Left ventricle myocardium superior (tissue), 1 donor: ENCODE measurements around the gene LBP. TPM values are rescaled to one million over a fixed set of nuclear protein-coding genes. Genes with fewer than 3 reads are reported as not detected.
A peak's percentile ranks its signal among the peaks of the same experiment; 100 is the strongest.

Experiments used
- ATAC-seq: fragments of 200-7000 bp; cut with Tn5 transposase; one replicate; pipeline ENCODE4 v1.9.1; 2020; ENCODE audit warnings: mild to moderate bottlenecking, moderate library complexity
- DNase-seq: peaks from one replicate; pipeline ENCODE4 v3.0.0-alpha.2; 2020
- intact Hi-C: fragments of 100-400 bp; cut with micrococcal nuclease; formaldehyde crosslinking; loops from one replicate; pipeline ENCODE4 v1.11.0; 2022
- total RNA-seq: library from RNA; stranded (reverse); fragmentation: NEBNext Ultra II Directional; extraction: Animal tissue kit (Norgen Biotek cat#: 25700); gene quantifications from one replicate; pipeline ENCODE4 v1.2.1, GENCODE V29; 2021
- donor health status: DM: no; HTN: yes; CAD: no; lungs with severe emphysema.

LBP gene
- total RNA-seq, 1 donor from 2014 or later: 0.25 TPM

DNA sequence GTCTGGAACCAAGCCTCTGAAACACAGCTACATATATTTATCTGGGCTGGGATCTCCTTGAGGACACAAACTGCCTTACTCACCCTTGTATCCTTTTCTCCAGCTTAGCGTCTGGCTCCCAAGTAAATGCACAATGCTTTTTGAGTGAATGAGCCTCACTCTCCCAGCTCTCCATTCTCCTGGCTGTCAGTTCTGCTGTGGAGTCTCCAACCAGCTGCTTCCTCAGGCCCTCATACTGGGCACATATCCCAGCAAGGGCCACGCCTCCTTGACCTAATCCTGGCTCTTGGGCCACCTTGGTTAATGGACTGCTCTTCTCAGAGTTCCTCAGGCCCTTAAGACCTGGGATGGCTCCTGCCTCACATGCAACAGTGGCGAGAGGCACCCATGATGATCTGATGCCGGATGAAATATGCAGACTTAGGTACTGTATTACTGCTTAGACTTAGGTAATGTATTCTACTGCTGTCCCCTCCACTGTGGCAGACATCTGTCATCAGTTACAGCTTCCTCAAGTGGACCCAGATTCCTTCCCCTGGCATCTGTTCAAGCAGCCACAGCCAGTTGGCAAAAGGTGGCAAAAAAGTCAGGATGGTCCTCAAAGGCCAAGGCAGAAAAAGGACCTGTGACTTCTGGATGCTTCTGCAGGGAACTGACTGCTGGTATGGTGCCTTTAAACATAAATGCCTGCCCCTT is 72.4 kb downstream of the LBP start:
- ATAC-seq (peak; percentile 88), DNase-seq (peak; percentile 75)
- intact Hi-C loops: no loop called here

DNA sequence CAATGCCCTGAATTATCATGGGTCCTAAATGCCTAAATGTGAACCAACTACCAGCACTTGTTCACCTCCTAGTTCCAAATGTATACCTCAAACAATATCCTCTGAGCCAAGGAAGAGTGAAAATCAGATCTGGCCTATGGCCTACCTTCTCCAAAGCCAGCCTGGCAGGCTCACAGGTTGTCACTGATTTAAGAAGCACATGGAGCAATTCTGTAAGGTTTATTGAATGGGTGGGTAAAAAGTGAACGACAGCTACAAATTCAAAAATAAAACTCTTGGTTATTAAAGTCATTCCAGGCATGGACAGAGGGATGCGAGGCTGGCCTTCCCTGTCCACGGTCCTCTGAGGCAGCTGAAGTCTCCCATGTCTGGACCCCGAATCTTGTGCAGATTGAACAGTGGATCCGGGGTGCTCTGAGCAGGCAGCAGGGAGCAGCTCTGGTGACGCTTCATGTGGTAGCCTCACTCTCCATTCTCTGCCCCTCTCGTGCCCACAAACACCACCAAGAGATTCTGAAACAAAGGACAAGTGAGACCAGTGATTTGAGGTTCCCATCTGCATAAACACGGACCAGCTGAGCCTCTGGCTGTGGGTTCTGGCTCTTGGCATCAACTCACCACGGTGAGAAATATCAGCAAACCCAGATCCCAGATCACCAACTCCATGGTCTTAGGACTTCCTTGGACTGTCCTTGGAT is 74.3 kb downstream of the LBP start:
- no peak for DNase-seq
- intact Hi-C loops: no loop called here
- no peak for ATAC-seq

GRCh38 chr20:38421915-38422314 is 75.6 kb downstream of the LBP start:
- intact Hi-C loops: no loop called here
- DNase-seq: no peak
- no peak for ATAC-seq

GRCh38 chr20:38423541-38423940 is 77.3 kb downstream of the LBP start:
- no peak for ATAC-seq
- intact Hi-C loops: no loop called here
- DNase-seq: no peak

GRCh38 chr20:38424401-38424800 is 78.1 kb downstream of the LBP start:
- no peak for ATAC-seq
- intact Hi-C loops: no loop called here
- no peak for DNase-seq

GRCh38 chr20:38426006-38426897 is 80.0 kb downstream of the LBP start:
- intact Hi-C loops: no loop called here
- ATAC-seq (no peak), DNase-seq (no peak)

Other genes with a start within 250 kb of the LBP start
- gene TGM2, start 181.2 kb upstream of the LBP start, total RNA-seq: 473 TPM
- gene KIAA1755, start 85.7 kb upstream of the LBP start, total RNA-seq: 5.3 TPM
- gene BPI, start 42.3 kb upstream of the LBP start, total RNA-seq: not detected
- 5.0 TPM for gene SNHG17, start 88.8 kb downstream of the LBP start, total RNA-seq
- 22.4 TPM for gene RALGAPB, start 126.4 kb downstream of the LBP start, total RNA-seq
- gene ADIG, start 234.7 kb downstream of the LBP start, total RNA-seq: not detected